Osteoblast (primary cell): ENCODE results near the gene WFDC12. TPM values are rescaled to one million over a fixed set of nuclear protein-coding genes. Genes with fewer than 3 reads are reported as not detected.

ENCODE experiments used
- DNase-seq: peaks from one replicate; pipeline ENCODE4 v3.0.0; 2011; ENCODE audit warnings: low spot score, mixed read lengths; ENCODE audit not compliant: insufficient read length; ENCODE audit errors: missing footprints
- H2AFZ ChIP-seq: 2 replicates; pipeline ENCODE4 v1.6.0; 2011; ENCODE audit warnings: mild to moderate bottlenecking, low read length
- H3K27ac ChIP-seq: 2 replicates; pipeline ENCODE4 v1.5.1; 2011; ENCODE audit warnings: mild to moderate bottlenecking, low read depth, low read length, moderate library complexity
- H3K27me3 ChIP-seq: 2 replicates; pipeline ENCODE4 v1.6.0; 2012; ENCODE audit warnings: mild to moderate bottlenecking, control low read depth, inconsistent platforms, low read length, moderate library complexity; ENCODE audit not compliant: insufficient read depth
- H3K36me3 ChIP-seq: 2 replicates; pipeline ENCODE4 v1.5.1; 2011; ENCODE audit warnings: mild to moderate bottlenecking, low read length, control low read depth, moderate library complexity; ENCODE audit not compliant: insufficient read depth
- H3K4me1 ChIP-seq: 2 replicates; pipeline ENCODE4 v1.5.1; 2011; ENCODE audit warnings: mild to moderate bottlenecking, low read length, control low read depth, moderate library complexity; ENCODE audit not compliant: insufficient read depth
- H3K4me2 ChIP-seq: 2 replicates; pipeline ENCODE4 v1.6.0; 2011; ENCODE audit warnings: mild to moderate bottlenecking, low read length; ENCODE audit not compliant: insufficient read depth
- H3K4me3 ChIP-seq: fragments of 200-600 bp; sonication (generic); 3 replicates; pipeline ENCODE4 v1.5.1; 2012; ENCODE audit warnings: mild to moderate bottlenecking, low read length, inconsistent platforms; ENCODE audit not compliant: insufficient read depth
- H3K79me2 ChIP-seq: 2 replicates; pipeline ENCODE4 v1.6.0; 2012; ENCODE audit warnings: mild to moderate bottlenecking, low read length, control low read depth, inconsistent platforms; ENCODE audit not compliant: insufficient read depth
- H3K9me3 ChIP-seq: 2 replicates; pipeline ENCODE4 v1.5.1; 2011; ENCODE audit warnings: low read depth, low read length, control low read depth
- H4K20me1 ChIP-seq: 2 replicates; pipeline ENCODE4 v1.6.0; 2012; ENCODE audit warnings: mild to moderate bottlenecking, low read length, control low read depth; ENCODE audit not compliant: insufficient read depth
- CTCF ChIP-seq: IDR thresholded peaks from 2 replicates; pipeline ENCODE4 v1.5.1; 2011; ENCODE audit warnings: mild to moderate bottlenecking, low read depth, low read length, moderate library complexity; ENCODE audit errors: extremely low read depth
- total RNA-seq: library from RNA; depleted of rRNA; stranded (reverse); fragments of >200 nt; gene quantifications from 2 replicates; pipeline ENCODE4 v1.2.3, GENCODE V29; 2012

The WFDC12 gene
- total RNA-seq, 1 donor, result not detected

GRCh38 chr20:45128099-45128498, 3.8 kb upstream of the WFDC12 start:
- Histone ChIP-seq H3K27me3 (peaks cover 42% of the 10 kb centered on the region), H3K4me1 (no peaks in the 10 kb centered on the region), H3K4me2 (no peak overlapping the region), H3K27ac (no peak overlapping the region), H3K79me2 (no peaks in the 10 kb centered on the region), H3K36me3 (no peaks in the 10 kb centered on the region), H4K20me1 (no peaks in the 10 kb centered on the region), H3K9me3 (no peaks in the 10 kb centered on the region), H2AFZ (no peak overlapping the region), H3K4me3 (no peak overlapping the region)
- no peak for TF ChIP-seq CTCF
- DNase-seq, result no peak

GRCh38 chr20:45121388-45121787, 2.9 kb downstream of the WFDC12 start:
- Histone ChIP-seq H3K4me2 (no peak overlapping the region), H2AFZ (no peak overlapping the region), H4K20me1 (no peaks in the 10 kb centered on the region), H3K9me3 (no peaks in the 10 kb centered on the region), H3K27ac (no peak overlapping the region), H3K4me3 (no peak overlapping the region), H3K4me1 (no peaks in the 10 kb centered on the region), H3K79me2 (no peaks in the 10 kb centered on the region), H3K36me3 (no peaks in the 10 kb centered on the region), H3K27me3 (peaks cover 31% of the 10 kb centered on the region)
- no peak for TF ChIP-seq CTCF
- DNase-seq, result no peak

- peaks cover 41% of the 10 kb centered on the region for H3K27me3 ChIP-seq
- no peaks in the 10 kb centered on the region for H3K79me2 ChIP-seq
- H3K4me2 ChIP-seq, result no peak overlapping the region
- no peak overlapping the region for H3K4me3 ChIP-seq
- DNase-seq, result no peak
- no peaks in the 10 kb centered on the region for H3K9me3 ChIP-seq
- no peaks in the 10 kb centered on the region for H3K36me3 ChIP-seq
- H4K20me1 ChIP-seq, result no peaks in the 10 kb centered on the region
- H3K27ac ChIP-seq, result no peak overlapping the region
- no peak for TF ChIP-seq CTCF
- H3K4me1 ChIP-seq, result no peaks in the 10 kb centered on the region
- no peak overlapping the region for H2AFZ ChIP-seq
Measured at GRCh38 chr20:45119556-45120266, 4.6 kb downstream of the WFDC12 start.

GRCh38 chr20:45118028-45118427, 6.2 kb downstream of the WFDC12 start:
- Histone ChIP-seq H3K36me3 (no peaks in the 10 kb centered on the region), H3K4me3 (no peak overlapping the region), H4K20me1 (no peaks in the 10 kb centered on the region), H3K27ac (no peak overlapping the region), H3K4me2 (no peak overlapping the region), H2AFZ (no peak overlapping the region), H3K79me2 (no peaks in the 10 kb centered on the region), H3K4me1 (no peaks in the 10 kb centered on the region), H3K27me3 (peaks cover 26% of the 10 kb centered on the region), H3K9me3 (no peaks in the 10 kb centered on the region)
- DNase-seq, result no peak
- TF ChIP-seq CTCF, result peak; percentile 19
